ENCODE results near the gene PBLD. TPM values are rescaled to one million over a fixed set of nuclear protein-coding genes. Genes with fewer than 3 reads are reported as not detected.

Gene PBLD
- 3.8 and 5.0 TPM in 2 replicates for total RNA-seq (2011; cell fraction: chromatin; rRNA removed; ENCODE audit: low replicate concordance)
- total RNA-seq (2011; cell fraction: nucleolus; rRNA removed) = 1.8 and 2.3 TPM in 2 replicates
- 4.3 and 9.5 TPM in 2 replicates for total RNA-seq (2011; cell fraction: nucleoplasm; rRNA removed)
- total RNA-seq (2014; rRNA removed) (1.7 and 2.6 TPM in 2 replicates), total RNA-seq (2014; rRNA removed; fragmentation: Illumina TruSeq; extraction: Trizol) (4.3 and 4.8 TPM in 2 replicates), total RNA-seq (2015; rRNA removed; fragmentation: Illumina TruSeq; extraction: Trizol) (2.0 and 2.7 TPM in 2 replicates), total RNA-seq (2021) (2.2 and 2.5 TPM in 2 replicates), polyA plus RNA-seq (2011; rRNA removed) (1.2 and 1.8 TPM in 2 replicates), polyA plus RNA-seq (2014; fragmentation: Illumina TruSeq; extraction: Trizol) (2.8 and 3.3 TPM in 2 replicates), polyA plus RNA-seq (2014; fragmentation: Nextera tagmentation; extraction: Ambion mirVana) (1 to 10 TPM; 1.7 to 2.1 TPM), polyA plus RNA-seq (2014; rRNA removed) (2.7 and 2.9 TPM in 2 replicates), polyA minus RNA-seq (2011; rRNA and poly(A)+ RNA removed) (0.53 and 0.81 TPM in 2 replicates), Bru-seq, nascent RNA (percentile 49 among the genes with signal in this experiment), BruChase-seq, experiment 1, labeled RNA remaining after a 2-hour chase (percentile 56 among the genes with signal in this experiment), BruChase-seq, experiment 2, labeled RNA remaining after a 6-hour chase (percentile 54 among the genes with signal in this experiment)
- 0.22 and 0.68 TPM in 2 replicates for polyA plus RNA-seq (2011; cell fraction: cytosol; rRNA removed)
- 2.0 and 2.1 TPM in 2 replicates for polyA plus RNA-seq (2011; cell fraction: nucleus; rRNA removed)
- polyA plus RNA-seq (2012) = 2.0 and 3.0 TPM in 2 replicates
- 0.76 TPM in 1 of 2 replicates, not detected in the other for polyA minus RNA-seq (2011; cell fraction: cytosol; rRNA and poly(A)+ RNA removed)
- 0.94 and 1.7 TPM in 2 replicates for polyA minus RNA-seq (2011; cell fraction: nucleus; rRNA and poly(A)+ RNA removed)
- long read RNA-seq, experiment 1, partial matches to known transcripts = 0 of 5 reads
- long read RNA-seq, experiment 1, other reads (novel, unspliced or antisense) = 4 of 5 reads
- long read RNA-seq, experiment 2, partial matches to known transcripts = 0 of 1 reads
- long read RNA-seq, experiment 2, other reads (novel, unspliced or antisense) = 1 of 1 reads
- long read RNA-seq, experiment 3, partial matches to known transcripts = 0 of 4 reads
- long read RNA-seq, experiment 3, other reads (novel, unspliced or antisense) = 2 of 4 reads

GRCh38 chr10:68332259-68333057, at the start of gene PBLD:
Gene PBLD, minus strand, starts transcription at chr10:68332928. Its CDS starts 26,084 bp downstream, at chr10:68306844.
- intact Hi-C loops (cut with micrococcal nuclease) (loop anchor here (1.0 to 10.0 kb wide), 2 partner anchors 120 to 538 kb away; no protein-coding TSS in a partner anchor), in situ Hi-C loops (cut with MboI) (no loop called here)
- ATAC-seq (peak; percentile 73), DNase-seq (ENCODE audit: extremely low read depth in 1 of 4, low spot score in 3 of 4) (peak; percentile 65 to 94 (median 76)), FAIRE-seq (peak; percentile 67)
- Histone ChIP-seq H3K4me3 (peak within 1 kb of the TSS; percentile 66), H4K20me1 (replicated peaks; ENCODE audit: control insufficient read depth, insufficient read depth, low read length) (peaks cover 31% of the 10 kb centered on the region), H3K36me3 (ENCODE audit: control insufficient read depth, insufficient read depth, low read length) (peaks cover 45% of the 10 kb centered on the region), H3K9me1 (ENCODE audit: control insufficient read depth, insufficient read depth, low read length) (peaks cover 7% of the 10 kb centered on the region), H3K4me1 (replicated peaks in 1 of 2; ENCODE audit: control insufficient read depth in 2 of 2, insufficient read depth in 2 of 2, low read length in 2 of 2) (peaks cover 17 to 28% of the 10 kb centered on the region in 2 experiments), H3K4me2 (ENCODE audit: insufficient read depth, low read length) (peak within 1 kb of the TSS; percentile 92), H3K9me3 (replicated peaks; ENCODE audit: control insufficient read depth, insufficient read depth, low read depth, low read length) (no peaks in the 10 kb centered on the region), H3K27ac (ENCODE audit: extremely low read depth, low read depth, low read length) (peak within 1 kb of the TSS; percentile 98), H3K79me2 (ENCODE audit: control insufficient read depth, insufficient read depth, low read length) (peaks cover 67% of the 10 kb centered on the region), H3K9ac (ENCODE audit: insufficient read depth in 1 of 2, low read depth in 2 of 2, low read length in 2 of 2) (peak within 1 kb of the TSS; percentile 98 to 100), H3K27me3 (ENCODE audit: control insufficient read depth in 2 of 2, insufficient read depth in 2 of 2, low read length in 2 of 2) (no peaks in the 10 kb centered on the region), H2AFZ (ENCODE audit: low read depth, low read length) (peak within 1 kb of the TSS; percentile 97)
- WGBS (ENCODE audit: insufficient coverage, low coverage, missing lambda C conversion rate) = 1% methylated on average over 49 of the region's 51 CpGs
- TSS peak; percentile 33 for BruUV-seq (replicated peaks)
- CTCF ChIA-PET (ENCODE audit: low intra/inter-chr PET ratio) = interaction anchor here (0.6 to 0.7 kb wide), 2 partner anchors 120 to 477 kb away, joined by 3 read pairs; no protein-coding TSS in a partner anchor
- POLR2A ChIA-PET = interaction anchor here (0.6 to 5.4 kb wide), 39 partner anchors 9 to 655 kb away, joined by 3 to 104 read pairs (median 4); partner anchors contain the start of gene SIRT1
- TF ChIP-seq, protein P1, sequence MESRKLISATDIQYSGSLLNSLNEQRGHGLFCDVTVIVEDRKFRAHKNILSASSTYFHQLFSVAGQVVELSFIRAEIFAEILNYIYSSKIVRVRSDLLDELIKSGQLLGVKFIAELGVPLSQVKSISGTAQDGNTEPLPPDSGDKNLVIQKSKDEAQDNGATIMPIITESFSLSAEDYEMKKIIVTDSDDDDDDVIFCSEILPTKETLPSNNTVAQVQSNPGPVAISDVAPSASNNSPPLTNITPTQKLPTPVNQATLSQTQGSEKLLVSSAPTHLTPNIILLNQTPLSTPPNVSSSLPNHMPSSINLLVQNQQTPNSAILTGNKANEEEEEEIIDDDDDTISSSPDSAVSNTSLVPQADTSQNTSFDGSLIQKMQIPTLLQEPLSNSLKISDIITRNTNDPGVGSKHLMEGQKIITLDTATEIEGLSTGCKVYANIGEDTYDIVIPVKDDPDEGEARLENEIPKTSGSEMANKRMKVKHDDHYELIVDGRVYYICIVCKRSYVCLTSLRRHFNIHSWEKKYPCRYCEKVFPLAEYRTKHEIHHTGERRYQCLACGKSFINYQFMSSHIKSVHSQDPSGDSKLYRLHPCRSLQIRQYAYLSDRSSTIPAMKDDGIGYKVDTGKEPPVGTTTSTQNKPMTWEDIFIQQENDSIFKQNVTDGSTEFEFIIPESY (CRISPR knock-in tag; IDR thresholded peaks at IDR 0.05) = no peak
- peak; percentile 70; the same call in 1 of the 2 replicates for TF ChIP-seq RERE (CRISPR knock-in tag; IDR thresholded peaks at IDR 0.05; ENCODE audit: borderline replicate concordance)
- TF ChIP-seq TAF15 (IDR thresholded peaks at IDR 0.05; ENCODE audit: low read depth, low read length) = no peak; the same call in 1 of the 2 replicates
- TF ChIP-seq, protein P2, sequence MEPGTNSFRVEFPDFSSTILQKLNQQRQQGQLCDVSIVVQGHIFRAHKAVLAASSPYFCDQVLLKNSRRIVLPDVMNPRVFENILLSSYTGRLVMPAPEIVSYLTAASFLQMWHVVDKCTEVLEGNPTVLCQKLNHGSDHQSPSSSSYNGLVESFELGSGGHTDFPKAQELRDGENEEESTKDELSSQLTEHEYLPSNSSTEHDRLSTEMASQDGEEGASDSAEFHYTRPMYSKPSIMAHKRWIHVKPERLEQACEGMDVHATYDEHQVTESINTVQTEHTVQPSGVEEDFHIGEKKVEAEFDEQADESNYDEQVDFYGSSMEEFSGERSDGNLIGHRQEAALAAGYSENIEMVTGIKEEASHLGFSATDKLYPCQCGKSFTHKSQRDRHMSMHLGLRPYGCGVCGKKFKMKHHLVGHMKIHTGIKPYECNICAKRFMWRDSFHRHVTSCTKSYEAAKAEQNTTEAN (CRISPR knock-in tag; IDR thresholded peaks at IDR 0.05) = 0 out of 2 replicates have a peak, but pooled peaks have one; percentile 20
- TF ChIP-seq POLR2AphosphoS2 (IDR thresholded peaks at IDR 0.05; ENCODE audit: low read length) = peak; percentile 7; the same call in 1 of the 2 replicates
